Measurements from ENCODE around the gene CASQ1.

Gene CASQ1

DNA sequence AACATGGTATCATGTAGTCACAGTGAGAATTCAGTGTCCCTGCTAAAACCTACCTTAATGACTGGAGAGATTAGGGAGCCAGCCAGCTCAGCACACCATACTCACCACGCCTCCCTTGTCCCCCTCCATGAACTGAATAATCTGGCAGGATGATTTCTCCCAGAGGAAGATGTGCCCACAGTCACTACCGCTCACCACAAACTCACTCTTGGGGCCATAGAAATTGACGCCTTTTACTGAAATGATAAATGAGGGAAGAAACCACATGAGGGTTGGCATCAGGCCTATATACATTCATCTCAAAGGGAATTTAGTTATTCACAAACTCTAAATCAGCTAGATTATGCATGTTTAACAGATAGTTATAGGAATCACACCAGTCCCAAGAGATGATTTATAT lies 32.2 kb downstream of the CASQ1 start:
- DNase-seq = no peak
- no peak overlapping the region for H3K4me3 ChIP-seq (ENCODE audit: insufficient read depth, low read depth, low read length, poor library complexity, severe bottlenecking)
- no peaks in the 10 kb centered on the region for H3K9me3 ChIP-seq (ENCODE audit: control insufficient read depth, low read length)
- no peaks in the 10 kb centered on the region for H3K27me3 ChIP-seq (replicated peaks; ENCODE audit: control insufficient read depth, insufficient read depth, low read length, poor library complexity, severe bottlenecking)
- peaks cover 98% of the 10 kb centered on the region for H3K36me3 ChIP-seq (ENCODE audit: control insufficient read depth, insufficient read depth, low read length)
- no peak overlapping the region for H3K27ac ChIP-seq (ENCODE audit: insufficient read depth, low read length, poor library complexity, severe bottlenecking)
- H3K4me1 ChIP-seq (ENCODE audit: control insufficient read depth, insufficient read depth, low read length, poor library complexity, severe bottlenecking) = no peaks in the 10 kb centered on the region

DNA sequence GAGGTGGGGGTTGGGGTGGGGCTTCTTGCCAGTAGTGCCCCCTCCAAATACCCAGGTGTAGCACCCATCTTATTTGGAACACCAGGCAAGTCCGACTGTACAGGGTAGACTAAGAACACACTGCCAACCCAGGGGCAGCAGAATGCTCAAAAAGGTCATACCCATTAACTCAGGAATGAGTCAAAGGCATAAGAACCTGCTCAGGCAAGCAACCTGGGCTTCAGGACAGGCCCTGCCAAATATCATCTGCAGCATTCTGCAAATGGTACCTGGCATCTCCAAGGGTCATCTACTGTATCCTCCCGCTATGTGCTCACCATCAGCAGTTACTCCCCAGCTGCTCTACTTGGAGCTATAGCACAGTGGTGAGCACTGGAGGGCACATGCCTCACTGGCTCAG lies 34.2 kb downstream of the CASQ1 start:
- Histone ChIP-seq H3K27ac (ENCODE audit: insufficient read depth, low read length, poor library complexity, severe bottlenecking) (no peak overlapping the region), H3K36me3 (ENCODE audit: control insufficient read depth, insufficient read depth, low read length) (peaks cover 94% of the 10 kb centered on the region), H3K4me1 (ENCODE audit: control insufficient read depth, insufficient read depth, low read length, poor library complexity, severe bottlenecking) (no peaks in the 10 kb centered on the region), H3K4me3 (ENCODE audit: insufficient read depth, low read depth, low read length, poor library complexity, severe bottlenecking) (no peak overlapping the region), H3K9me3 (ENCODE audit: control insufficient read depth, low read length) (no peaks in the 10 kb centered on the region), H3K27me3 (replicated peaks; ENCODE audit: control insufficient read depth, insufficient read depth, low read length, poor library complexity, severe bottlenecking) (no peaks in the 10 kb centered on the region)
- no peak for DNase-seq

- Histone ChIP-seq H3K36me3 (ENCODE audit: control insufficient read depth, insufficient read depth, low read length) (peaks cover 94% of the 10 kb centered on the region), H3K9me3 (ENCODE audit: control insufficient read depth, low read length) (no peaks in the 10 kb centered on the region), H3K4me1 (ENCODE audit: control insufficient read depth, insufficient read depth, low read length, poor library complexity, severe bottlenecking) (no peaks in the 10 kb centered on the region), H3K27ac (ENCODE audit: insufficient read depth, low read length, poor library complexity, severe bottlenecking) (no peak overlapping the region), H3K27me3 (replicated peaks; ENCODE audit: control insufficient read depth, insufficient read depth, low read length, poor library complexity, severe bottlenecking) (no peaks in the 10 kb centered on the region), H3K4me3 (ENCODE audit: insufficient read depth, low read depth, low read length, poor library complexity, severe bottlenecking) (no peak overlapping the region)
- DNase-seq = no peak
Observed at GRCh38 chr1:160225345-160225744, 35.0 kb downstream of the CASQ1 start.

GRCh38 chr1:160226623-160227022 lies 36.2 kb downstream of the CASQ1 start:
- Histone ChIP-seq H3K4me1 (ENCODE audit: control insufficient read depth, insufficient read depth, low read length, poor library complexity, severe bottlenecking) (no peaks in the 10 kb centered on the region), H3K27ac (ENCODE audit: insufficient read depth, low read length, poor library complexity, severe bottlenecking) (no peak overlapping the region), H3K36me3 (ENCODE audit: control insufficient read depth, insufficient read depth, low read length) (peaks cover 94% of the 10 kb centered on the region), H3K9me3 (ENCODE audit: control insufficient read depth, low read length) (no peaks in the 10 kb centered on the region), H3K27me3 (replicated peaks; ENCODE audit: control insufficient read depth, insufficient read depth, low read length, poor library complexity, severe bottlenecking) (no peaks in the 10 kb centered on the region), H3K4me3 (ENCODE audit: insufficient read depth, low read depth, low read length, poor library complexity, severe bottlenecking) (no peak overlapping the region)
- no peak for DNase-seq

DNA sequence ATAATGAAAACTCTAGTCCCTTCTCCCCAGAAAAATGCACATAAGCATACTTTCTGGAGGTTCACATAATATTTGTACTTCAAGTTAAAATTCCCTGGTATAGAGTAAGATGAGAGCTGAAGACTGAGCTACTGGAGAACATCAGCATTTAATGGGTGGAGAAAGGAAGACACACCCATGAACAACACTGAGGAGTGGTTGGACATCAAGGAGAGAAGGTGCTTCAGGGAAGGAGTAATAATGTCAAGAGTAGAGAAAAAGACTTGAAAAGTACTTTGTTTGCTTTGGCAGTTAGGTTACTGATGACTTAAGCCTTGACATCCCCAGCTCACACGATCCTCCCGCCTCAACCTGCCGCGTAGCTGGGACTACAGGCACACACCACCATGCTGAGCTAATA lies 36.7 kb downstream of the CASQ1 start:
- H3K36me3 ChIP-seq (ENCODE audit: control insufficient read depth, insufficient read depth, low read length) = peaks cover 94% of the 10 kb centered on the region
- H3K9me3 ChIP-seq (ENCODE audit: control insufficient read depth, low read length) = no peaks in the 10 kb centered on the region
- no peaks in the 10 kb centered on the region for H3K4me1 ChIP-seq (ENCODE audit: control insufficient read depth, insufficient read depth, low read length, poor library complexity, severe bottlenecking)
- no peak overlapping the region for H3K27ac ChIP-seq (ENCODE audit: insufficient read depth, low read length, poor library complexity, severe bottlenecking)
- no peak overlapping the region for H3K4me3 ChIP-seq (ENCODE audit: insufficient read depth, low read depth, low read length, poor library complexity, severe bottlenecking)
- DNase-seq = no peak
- H3K27me3 ChIP-seq (replicated peaks; ENCODE audit: control insufficient read depth, insufficient read depth, low read length, poor library complexity, severe bottlenecking) = no peaks in the 10 kb centered on the region

GRCh38 chr1:160227561-160227960 lies 37.2 kb downstream of the CASQ1 start:
- no peaks in the 10 kb centered on the region for H3K4me1 ChIP-seq (ENCODE audit: control insufficient read depth, insufficient read depth, low read length, poor library complexity, severe bottlenecking)
- no peaks in the 10 kb centered on the region for H3K27me3 ChIP-seq (replicated peaks; ENCODE audit: control insufficient read depth, insufficient read depth, low read length, poor library complexity, severe bottlenecking)
- H3K27ac ChIP-seq (ENCODE audit: insufficient read depth, low read length, poor library complexity, severe bottlenecking) = no peak overlapping the region
- H3K36me3 ChIP-seq (ENCODE audit: control insufficient read depth, insufficient read depth, low read length) = peaks cover 92% of the 10 kb centered on the region
- DNase-seq = no peak
- no peak overlapping the region for H3K4me3 ChIP-seq (ENCODE audit: insufficient read depth, low read depth, low read length, poor library complexity, severe bottlenecking)
- no peaks in the 10 kb centered on the region for H3K9me3 ChIP-seq (ENCODE audit: control insufficient read depth, low read length)

DNA sequence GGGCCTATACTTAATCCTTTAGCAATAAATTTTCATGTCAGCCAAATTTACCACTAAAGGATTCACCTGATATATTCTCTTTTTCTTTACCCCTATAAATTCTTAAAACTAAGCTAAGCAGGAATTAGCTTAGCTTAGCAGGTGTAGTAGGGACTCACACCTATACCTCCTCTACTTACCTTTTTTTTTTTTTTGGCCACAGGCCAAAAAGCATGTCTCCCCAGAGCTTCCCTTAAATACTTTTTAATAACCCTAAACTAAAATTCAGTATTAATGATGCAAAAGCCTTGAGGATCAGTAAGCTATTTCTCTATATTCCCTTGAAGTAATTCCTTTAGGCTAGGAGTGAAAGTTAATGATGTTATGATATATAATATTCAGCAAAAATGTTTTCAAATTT lies 38.1 kb downstream of the CASQ1 start:
- H3K4me1 ChIP-seq (ENCODE audit: control insufficient read depth, insufficient read depth, low read length, poor library complexity, severe bottlenecking) = no peaks in the 10 kb centered on the region
- H3K27me3 ChIP-seq (replicated peaks; ENCODE audit: control insufficient read depth, insufficient read depth, low read length, poor library complexity, severe bottlenecking) = no peaks in the 10 kb centered on the region
- H3K36me3 ChIP-seq (ENCODE audit: control insufficient read depth, insufficient read depth, low read length) = peaks cover 83% of the 10 kb centered on the region
- DNase-seq = no peak
- H3K27ac ChIP-seq (ENCODE audit: insufficient read depth, low read length, poor library complexity, severe bottlenecking) = no peak overlapping the region
- H3K9me3 ChIP-seq (ENCODE audit: control insufficient read depth, low read length) = no peaks in the 10 kb centered on the region
- H3K4me3 ChIP-seq (ENCODE audit: insufficient read depth, low read depth, low read length, poor library complexity, severe bottlenecking) = no peak overlapping the region

GRCh38 chr1:160232911-160233310 lies 42.5 kb downstream of the CASQ1 start:
- H3K4me3 ChIP-seq (ENCODE audit: insufficient read depth, low read depth, low read length, poor library complexity, severe bottlenecking) = no peak overlapping the region
- peaks cover 66% of the 10 kb centered on the region for H3K36me3 ChIP-seq (ENCODE audit: control insufficient read depth, insufficient read depth, low read length)
- H3K27ac ChIP-seq (ENCODE audit: insufficient read depth, low read length, poor library complexity, severe bottlenecking) = no peak overlapping the region
- H3K9me3 ChIP-seq (ENCODE audit: control insufficient read depth, low read length) = no peaks in the 10 kb centered on the region
- no peaks in the 10 kb centered on the region for H3K27me3 ChIP-seq (replicated peaks; ENCODE audit: control insufficient read depth, insufficient read depth, low read length, poor library complexity, severe bottlenecking)
- no peak for DNase-seq
- H3K4me1 ChIP-seq (ENCODE audit: control insufficient read depth, insufficient read depth, low read length, poor library complexity, severe bottlenecking) = no peaks in the 10 kb centered on the region

DNA sequence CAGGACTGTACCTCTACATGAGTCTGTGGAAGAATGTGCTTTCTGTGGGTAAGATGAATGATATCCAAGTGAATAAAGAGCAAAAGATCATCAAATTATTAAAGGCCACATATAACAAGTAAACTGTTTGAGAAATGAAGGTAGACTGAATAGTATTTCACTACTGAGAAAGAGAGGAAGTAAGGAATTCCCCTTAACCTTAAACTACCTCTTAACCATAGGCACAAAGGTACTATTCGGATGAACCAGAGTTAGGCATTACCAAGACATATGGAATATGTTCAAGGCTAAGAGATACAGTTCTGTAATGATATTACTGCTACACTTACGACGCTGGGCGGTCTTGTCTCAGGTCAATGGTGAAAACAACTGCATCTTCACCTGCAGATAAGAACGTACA lies 46.4 kb downstream of the CASQ1 start:
- H3K27ac ChIP-seq (ENCODE audit: insufficient read depth, low read length, poor library complexity, severe bottlenecking) = no peak overlapping the region
- H3K27me3 ChIP-seq (replicated peaks; ENCODE audit: control insufficient read depth, insufficient read depth, low read length, poor library complexity, severe bottlenecking) = no peaks in the 10 kb centered on the region
- no peaks in the 10 kb centered on the region for H3K9me3 ChIP-seq (ENCODE audit: control insufficient read depth, low read length)
- H3K4me3 ChIP-seq (ENCODE audit: insufficient read depth, low read depth, low read length, poor library complexity, severe bottlenecking) = no peak overlapping the region
- no peak for DNase-seq
- H3K36me3 ChIP-seq (ENCODE audit: control insufficient read depth, insufficient read depth, low read length) = peaks cover 57% of the 10 kb centered on the region
- no peaks in the 10 kb centered on the region for H3K4me1 ChIP-seq (ENCODE audit: control insufficient read depth, insufficient read depth, low read length, poor library complexity, severe bottlenecking)

GRCh38 chr1:160237558-160237957 lies 47.2 kb downstream of the CASQ1 start:
- Histone ChIP-seq H3K27ac (ENCODE audit: insufficient read depth, low read length, poor library complexity, severe bottlenecking) (no peak overlapping the region), H3K4me1 (ENCODE audit: control insufficient read depth, insufficient read depth, low read length, poor library complexity, severe bottlenecking) (no peaks in the 10 kb centered on the region), H3K27me3 (replicated peaks; ENCODE audit: control insufficient read depth, insufficient read depth, low read length, poor library complexity, severe bottlenecking) (no peaks in the 10 kb centered on the region), H3K36me3 (ENCODE audit: control insufficient read depth, insufficient read depth, low read length) (peaks cover 52% of the 10 kb centered on the region), H3K9me3 (ENCODE audit: control insufficient read depth, low read length) (no peaks in the 10 kb centered on the region), H3K4me3 (ENCODE audit: insufficient read depth, low read depth, low read length, poor library complexity, severe bottlenecking) (no peak overlapping the region)
- no peak for DNase-seq

GRCh38 chr1:160238408-160238807 lies 48.0 kb downstream of the CASQ1 start:
- DNase-seq = no peak
- peaks cover 61% of the 10 kb centered on the region for H3K36me3 ChIP-seq (ENCODE audit: control insufficient read depth, insufficient read depth, low read length)
- no peaks in the 10 kb centered on the region for H3K9me3 ChIP-seq (ENCODE audit: control insufficient read depth, low read length)
- H3K27me3 ChIP-seq (replicated peaks; ENCODE audit: control insufficient read depth, insufficient read depth, low read length, poor library complexity, severe bottlenecking) = no peaks in the 10 kb centered on the region
- H3K4me1 ChIP-seq (ENCODE audit: control insufficient read depth, insufficient read depth, low read length, poor library complexity, severe bottlenecking) = no peaks in the 10 kb centered on the region
- H3K4me3 ChIP-seq (ENCODE audit: insufficient read depth, low read depth, low read length, poor library complexity, severe bottlenecking) = no peak overlapping the region
- H3K27ac ChIP-seq (ENCODE audit: insufficient read depth, low read length, poor library complexity, severe bottlenecking) = no peak overlapping the region

Data from effector memory CD4-positive, alpha-beta T cell (primary cell).